Sigmoid colon (tissue), 7 donors: Measurements from ENCODE around the gene IL9. TPM values are rescaled to one million over a fixed set of nuclear protein-coding genes. Genes with fewer than 3 reads are reported as not detected.

Experiments used
- DNase-seq: peaks from one replicate; pipeline ENCODE4 v3.0.0-alpha.2; 2019
- H3K27ac ChIP-seq, 4 donors: fragments of 200-600 bp; sonication (generic); one replicate each; pipeline ENCODE4 v1.5.1; 2016 to 2019; ENCODE audit warnings: mild to moderate bottlenecking in 1 of 4
- H3K27me3 ChIP-seq, 3 donors: fragments of 200-600 bp; sonication (generic); one replicate each; pipeline ENCODE4 v1.5.1; 2019; ENCODE audit warnings: mild to moderate bottlenecking in 1 of 3
- H3K36me3 ChIP-seq, 4 donors: fragments of 200-600 bp; sonication (generic); one replicate each; pipeline ENCODE4 v1.5.1; 2016 to 2019
- H3K4me1 ChIP-seq, 4 donors: fragments of 200-600 bp; sonication (generic); one replicate each; pipeline ENCODE4 v1.5.1; 2017 to 2019
- H3K4me3 ChIP-seq, 4 donors: fragments of 200-600 bp; sonication (generic); one replicate each; pipeline ENCODE4 v1.5.1; 2017 to 2019; ENCODE audit warnings: mild to moderate bottlenecking in 2 of 4, moderate library complexity in 1 of 4
- H3K9me3 ChIP-seq, 4 donors: fragments of 200-600 bp in 3 of 4; sonication (generic) in 3 of 4; one replicate each; pipeline versions ENCODE4 v1.5.1 to v1.6.1; 2013 to 2019
- EP300 ChIP-seq, 4 donors: sonication (generic); formaldehyde crosslinking; IDR thresholded peaks; one replicate each; pipeline ENCODE4 v1.6.1; 2017; ENCODE audit warnings: antibody characterized with exemption in 4 of 4
- POLR2A ChIP-seq, 2 donors: fragments of 450-650 bp; IDR thresholded peaks; one replicate each; pipeline ENCODE4 v1.6.1; 2016; ENCODE audit warnings: antibody characterized with exemption in 2 of 2, mild to moderate bottlenecking in 2 of 2, moderate library complexity in 2 of 2
- POLR2AphosphoS5 ChIP-seq, 4 donors: sonication (generic); formaldehyde crosslinking; IDR thresholded peaks; one replicate each; pipeline ENCODE4 v1.6.1; 2017; ENCODE audit warnings: antibody characterized with exemption in 4 of 4
- WGBS, 2 donors: extraction: QIAGEN DNeasy Blood & Tissue Kit; methylation state at CpG; one replicate each; pipeline ENCODE4 v1.1.7; 2013; 5-methylcytosine and 5-hydroxymethylcytosine counted together
- intact Hi-C: fragments of 100-400 bp; cut with DNase I; formaldehyde crosslinking; loops from one replicate; pipeline ENCODE4 v1.15.1; 2023
- polyA plus RNA-seq, 3 donors: library from polyadenylated mRNA; stranded (reverse); fragments of 200-250 nt; gene quantifications; one replicate each; pipeline ENCODE4 v1.2.3, GENCODE V29; 2013
- total RNA-seq, 4 donors: library from RNA; depleted of rRNA; stranded (reverse); fragments of >200 nt; gene quantifications; one replicate each; pipeline ENCODE4 v1.1.0, GENCODE V29; 2016
- TF ChIP-seq, protein P1 (sequence below), 4 experiments: fragments of 450-650 bp in 3 of 4; fragments of 200-600 bp in 1 of 4; IDR thresholded peaks; one replicate each; pipeline ENCODE4 v1.5.1; 2016 to 2019; ENCODE audit warnings: antibody characterized with exemption in 4 of 4, mild to moderate bottlenecking in 3 of 4, moderate library complexity in 2 of 4
- donor health status: healthy with polysubstance abuse.
- donor health status: Bipolar disorder and iron deficiency.
- donor health status: healthy.

IL9 gene
- total and polyA plus RNA-seq, 7 donors: not detected

DNA sequence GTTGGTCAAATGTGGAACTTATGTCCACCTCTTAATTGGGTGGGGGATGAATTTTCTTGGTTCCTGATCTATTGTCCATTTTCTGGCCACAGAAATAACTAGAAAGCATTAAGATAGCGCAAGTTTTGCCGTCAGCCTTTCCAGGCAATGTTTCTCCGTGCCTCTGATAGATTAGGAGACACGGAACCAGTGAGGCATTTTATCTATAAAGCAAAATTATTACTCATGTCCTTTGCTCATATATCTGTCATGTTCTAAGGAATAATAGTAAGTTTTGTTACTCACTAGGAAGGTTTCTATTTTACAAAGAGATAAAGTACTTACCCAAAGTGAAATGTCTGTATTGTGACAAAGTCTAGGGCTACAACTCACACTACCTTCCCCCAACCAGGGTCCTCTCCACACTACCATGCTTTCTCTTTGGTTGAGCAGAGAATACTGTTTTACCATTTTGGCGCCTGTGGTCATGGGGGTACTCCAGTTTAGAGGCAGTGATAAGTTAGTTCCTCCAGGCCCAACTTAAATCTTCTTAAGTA lies 19.9 kb upstream of the IL9 start:
- no peaks in the 10 kb centered on the region for H3K9me3 ChIP-seq
- H3K27me3 ChIP-seq: peaks cover 0 to 24% (median 6%) of the 10 kb centered on the region in 3 donors
- no peak for DNase-seq
- intact Hi-C loops: no loop called here
- TF ChIP-seq EP300 (IDR thresholded peaks at IDR 0.05): no peak
- no peak for TF ChIP-seq POLR2AphosphoS5 (IDR thresholded peaks at IDR 0.05)
- TF ChIP-seq, protein P1, sequence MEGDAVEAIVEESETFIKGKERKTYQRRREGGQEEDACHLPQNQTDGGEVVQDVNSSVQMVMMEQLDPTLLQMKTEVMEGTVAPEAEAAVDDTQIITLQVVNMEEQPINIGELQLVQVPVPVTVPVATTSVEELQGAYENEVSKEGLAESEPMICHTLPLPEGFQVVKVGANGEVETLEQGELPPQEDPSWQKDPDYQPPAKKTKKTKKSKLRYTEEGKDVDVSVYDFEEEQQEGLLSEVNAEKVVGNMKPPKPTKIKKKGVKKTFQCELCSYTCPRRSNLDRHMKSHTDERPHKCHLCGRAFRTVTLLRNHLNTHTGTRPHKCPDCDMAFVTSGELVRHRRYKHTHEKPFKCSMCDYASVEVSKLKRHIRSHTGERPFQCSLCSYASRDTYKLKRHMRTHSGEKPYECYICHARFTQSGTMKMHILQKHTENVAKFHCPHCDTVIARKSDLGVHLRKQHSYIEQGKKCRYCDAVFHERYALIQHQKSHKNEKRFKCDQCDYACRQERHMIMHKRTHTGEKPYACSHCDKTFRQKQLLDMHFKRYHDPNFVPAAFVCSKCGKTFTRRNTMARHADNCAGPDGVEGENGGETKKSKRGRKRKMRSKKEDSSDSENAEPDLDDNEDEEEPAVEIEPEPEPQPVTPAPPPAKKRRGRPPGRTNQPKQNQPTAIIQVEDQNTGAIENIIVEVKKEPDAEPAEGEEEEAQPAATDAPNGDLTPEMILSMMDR (IDR thresholded peaks at IDR 0.05): no peak
- TF ChIP-seq POLR2A (IDR thresholded peaks at IDR 0.05): no peak
- no peak overlapping the region for H3K27ac ChIP-seq
- H3K4me3 ChIP-seq: no peak overlapping the region
- H3K36me3 ChIP-seq: no peaks in the 10 kb centered on the region
- H3K4me1 ChIP-seq: no peaks in the 10 kb centered on the region
- WGBS, 2 donors: 93 to 95% methylated on average over 5 of the region's 5 CpGs

DNA sequence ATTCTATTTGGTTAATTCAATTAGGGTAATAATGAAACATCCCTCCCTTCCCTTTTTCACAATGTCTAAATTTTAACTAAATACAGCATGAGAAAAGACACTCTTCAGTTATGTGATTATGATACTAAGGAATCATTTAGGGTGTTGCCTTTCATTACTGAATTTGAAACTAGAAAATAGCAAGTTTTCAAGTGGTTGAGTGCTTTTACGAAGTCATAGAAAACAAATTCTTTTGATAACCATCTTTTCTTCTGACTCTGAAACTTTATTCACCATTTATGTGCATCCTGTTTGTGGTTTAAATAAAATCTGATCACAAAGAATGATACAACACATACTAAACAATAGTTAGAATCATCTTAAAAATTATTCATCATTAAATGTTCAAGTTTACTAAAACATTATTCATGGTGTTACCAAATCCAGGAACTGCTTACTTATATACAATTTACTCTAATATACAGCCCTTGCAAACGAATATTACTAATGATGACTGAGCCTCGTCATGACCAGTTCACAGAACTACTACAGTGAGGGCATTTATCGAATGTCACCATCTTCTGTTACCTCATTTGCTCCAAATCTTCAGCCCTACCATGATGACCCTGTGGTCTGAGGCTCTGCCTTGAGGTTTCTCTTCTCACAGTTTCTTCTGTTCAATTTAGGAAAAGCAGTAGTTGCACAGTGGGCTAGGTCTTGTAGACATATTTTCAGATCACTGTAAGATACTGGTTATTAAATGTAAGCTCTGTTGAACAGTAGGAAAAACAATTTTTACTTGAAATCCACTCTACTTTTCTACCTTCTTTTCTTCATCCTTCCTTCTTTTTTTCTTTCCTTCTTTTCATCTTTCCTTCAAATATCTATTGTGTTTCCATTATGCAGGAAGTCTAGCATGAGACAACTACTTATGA lies 18.3 kb upstream of the IL9 start:
- TF ChIP-seq, protein P1 (IDR thresholded peaks at IDR 0.05): no peak
- TF ChIP-seq EP300 (IDR thresholded peaks at IDR 0.05) (no peak), POLR2A (IDR thresholded peaks at IDR 0.05) (no peak)
- 67 to 71% methylated on average over 4 of the region's 4 CpGs for WGBS, 2 donors
- no peak overlapping the region for H3K27ac ChIP-seq
- no peaks in the 10 kb centered on the region for H3K36me3 ChIP-seq
- peaks cover 4 to 24% (median 6%) of the 10 kb centered on the region in 3 donors for H3K27me3 ChIP-seq
- H3K4me3 ChIP-seq: no peak overlapping the region
- no peaks in the 10 kb centered on the region for H3K4me1 ChIP-seq
- intact Hi-C loops: no loop called here
- DNase-seq: no peak
- H3K9me3 ChIP-seq: no peaks in the 10 kb centered on the region

DNA sequence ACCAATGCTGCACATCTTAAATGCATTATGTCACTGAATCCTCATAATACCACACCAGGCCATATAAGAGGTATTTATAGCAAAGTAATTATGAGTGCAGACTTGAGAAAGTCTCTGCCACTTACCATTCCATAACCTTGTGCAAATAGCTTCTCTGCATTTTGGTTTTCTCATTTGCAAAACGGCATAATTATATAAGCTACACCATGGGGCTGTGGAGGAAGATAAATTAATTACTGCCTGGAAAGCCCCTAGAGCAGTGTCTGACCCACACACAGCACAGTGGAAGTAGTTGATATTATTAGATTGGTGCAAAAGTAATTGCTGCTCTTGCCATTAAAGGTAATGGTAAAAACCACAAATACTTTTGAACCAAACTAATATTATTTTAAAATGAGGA lies 9.5 kb upstream of the IL9 start:
- H3K4me3 ChIP-seq: no peak overlapping the region
- TF ChIP-seq, protein P1 (IDR thresholded peaks at IDR 0.05): no peak
- TF ChIP-seq POLR2A (IDR thresholded peaks at IDR 0.05) (no peak), EP300 (IDR thresholded peaks at IDR 0.05) (no peak), POLR2AphosphoS5 (IDR thresholded peaks at IDR 0.05) (no peak)
- intact Hi-C loops: no loop called here
- no peaks in the 10 kb centered on the region for H3K9me3 ChIP-seq
- H3K36me3 ChIP-seq: no peaks in the 10 kb centered on the region
- no peak for DNase-seq
- peaks cover 0 to 3% (median 0%) of the 10 kb centered on the region in 3 donors for H3K27me3 ChIP-seq
- no peak overlapping the region for H3K27ac ChIP-seq
- no peaks in the 10 kb centered on the region for H3K4me1 ChIP-seq
- WGBS, 2 donors: 74 to 75% methylated on average over 1 of the region's 1 CpG

DNA sequence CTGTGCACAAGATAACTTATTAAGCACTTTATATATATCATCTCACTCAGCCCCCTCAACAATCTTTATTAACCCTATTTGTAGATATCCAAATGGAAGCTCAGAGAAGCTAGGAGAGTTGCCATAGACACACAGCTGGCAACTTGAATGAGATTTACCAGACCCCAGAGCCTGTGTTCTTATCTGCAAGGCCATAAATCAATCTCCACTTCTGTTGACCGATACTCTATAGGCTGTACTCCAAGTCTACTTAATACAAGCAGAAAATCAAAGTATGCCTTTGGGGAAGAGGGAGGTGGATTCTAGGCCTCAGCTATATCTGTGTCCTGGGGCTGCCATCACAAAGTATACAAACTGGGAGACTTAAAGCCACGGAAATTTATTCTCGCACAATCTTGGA lies 6.0 kb upstream of the IL9 start:
- no peaks in the 10 kb centered on the region for H3K4me1 ChIP-seq
- no peaks in the 10 kb centered on the region for H3K9me3 ChIP-seq
- H3K36me3 ChIP-seq: no peaks in the 10 kb centered on the region
- no peak overlapping the region for H3K4me3 ChIP-seq
- intact Hi-C loops: no loop called here
- H3K27ac ChIP-seq: no peak overlapping the region
- no peaks in the 10 kb centered on the region for H3K27me3 ChIP-seq
- TF ChIP-seq POLR2A (IDR thresholded peaks at IDR 0.05): no peak
- TF ChIP-seq, protein P1 (IDR thresholded peaks at IDR 0.05): no peak
- TF ChIP-seq EP300 (IDR thresholded peaks at IDR 0.05): no peak
- TF ChIP-seq POLR2AphosphoS5 (IDR thresholded peaks at IDR 0.05): no peak
- DNase-seq: no peak
- 57 to 67% methylated on average over 3 of the region's 3 CpGs for WGBS, 2 donors
